GM21825 (cell line): ENCODE measurements around the gene SRPK2.

ENCODE experiments used
- ATAC-seq: cut with Tn5 transposase; IDR thresholded peaks from one replicate; pipeline ENCODE4 v1.9.1; 2021; ENCODE audit warnings: mild to moderate bottlenecking, moderate library complexity; ENCODE audit not compliant: unreplicated experiment

SRPK2 gene

GRCh38 chr7:105112440-105113418, 276.0 kb downstream of the SRPK2 start:
- no peak for ATAC-seq

- no peak for ATAC-seq
Observed at GRCh38 chr7:105107458-105107857, 281.3 kb downstream of the SRPK2 start.

GRCh38 chr7:105106473-105106872, 282.2 kb downstream of the SRPK2 start:
- no peak for ATAC-seq

GRCh38 chr7:105105579-105105978, 283.1 kb downstream of the SRPK2 start:
- ATAC-seq: no peak

- no peak for ATAC-seq
Observed at GRCh38 chr7:105102557-105103352, 286.0 kb downstream of the SRPK2 start.

GRCh38 chr7:105101864-105102263, 286.9 kb downstream of the SRPK2 start:
- ATAC-seq: peak; percentile 46

- peak; percentile 59 for ATAC-seq
Observed at GRCh38 chr7:105098863-105099515, 289.7 kb downstream of the SRPK2 start.

GRCh38 chr7:105097619-105098018, 291.1 kb downstream of the SRPK2 start:
- no peak for ATAC-seq

GRCh38 chr7:105096306-105096705, 292.4 kb downstream of the SRPK2 start:
- ATAC-seq: no peak

GRCh38 chr7:105094966-105095365, 293.8 kb downstream of the SRPK2 start:
- ATAC-seq: no peak

GRCh38 chr7:105088456-105088855, 300.3 kb downstream of the SRPK2 start:
- no peak for ATAC-seq

GRCh38 chr7:105087981-105088380, 300.7 kb downstream of the SRPK2 start:
- ATAC-seq: no peak

- ATAC-seq: no peak
Observed at GRCh38 chr7:105086850-105087249, 301.9 kb downstream of the SRPK2 start.

GRCh38 chr7:105084581-105084980, 304.1 kb downstream of the SRPK2 start:
- no peak for ATAC-seq

GRCh38 chr7:105079348-105079747, 309.4 kb downstream of the SRPK2 start:
- no peak for ATAC-seq

GRCh38 chr7:105073143-105073542, 315.6 kb downstream of the SRPK2 start:
- no peak for ATAC-seq

- ATAC-seq: no peak
Observed at GRCh38 chr7:105068886-105069285, 319.8 kb downstream of the SRPK2 start.

- ATAC-seq: no peak
Observed at GRCh38 chr7:105067691-105068090, 321.0 kb downstream of the SRPK2 start.
